GM12874 (cell line): Measurements from ENCODE around the gene APLF.

Experiments used
- CTCF ChIP-seq: IDR thresholded peaks from 2 replicates; pipeline ENCODE4 v1.5.1; 2011; ENCODE audit warnings: low read depth, mild to moderate bottlenecking, control low read depth, low read length, moderate library complexity; ENCODE audit not compliant: insufficient read depth

APLF gene

GRCh38 chr2:68565858-68566257 lies 98.5 kb downstream of the APLF start:
- TF ChIP-seq CTCF = no peak

GRCh38 chr2:68566362-68566761 lies 99.0 kb downstream of the APLF start:
- no peak for TF ChIP-seq CTCF

- no peak for TF ChIP-seq CTCF
These were observed 100.7 kb downstream of the APLF start for GRCh38 chr2:68568116-68568515.

GRCh38 chr2:68569604-68570003 lies 102.2 kb downstream of the APLF start:
- TF ChIP-seq CTCF = no peak

GRCh38 chr2:68574202-68574791 lies 106.9 kb downstream of the APLF start:
- no peak for TF ChIP-seq CTCF

- no peak for TF ChIP-seq CTCF
These were observed 109.8 kb downstream of the APLF start for GRCh38 chr2:68577183-68577582.

- no peak for TF ChIP-seq CTCF
These were observed 112.3 kb downstream of the APLF start for GRCh38 chr2:68579689-68580088.

GRCh38 chr2:68588589-68588988 lies 121.2 kb downstream of the APLF start:
- TF ChIP-seq CTCF = no peak
